Upper lobe of left lung (tissue), 4 donors: ENCODE results near the gene GPSM1.

Experiments
- POLR2A ChIP-seq, 4 donors: fragments of 450-650 bp; IDR thresholded peaks; one replicate each; pipeline ENCODE4 v1.5.1; 2016 to 2017; ENCODE audit warnings: antibody characterized with exemption in 4 of 4, mild to moderate bottlenecking in 2 of 4
- TF ChIP-seq, protein P1 (sequence below), 6 experiments: fragments of 450-650 bp in 4 of 6; fragments of 200-600 bp in 2 of 6; sonication (generic) in 2 of 6; IDR thresholded peaks; one replicate each; pipeline ENCODE4 v1.5.1; 2016 to 2019; ENCODE audit warnings: antibody characterized with exemption in 6 of 6

DNA sequence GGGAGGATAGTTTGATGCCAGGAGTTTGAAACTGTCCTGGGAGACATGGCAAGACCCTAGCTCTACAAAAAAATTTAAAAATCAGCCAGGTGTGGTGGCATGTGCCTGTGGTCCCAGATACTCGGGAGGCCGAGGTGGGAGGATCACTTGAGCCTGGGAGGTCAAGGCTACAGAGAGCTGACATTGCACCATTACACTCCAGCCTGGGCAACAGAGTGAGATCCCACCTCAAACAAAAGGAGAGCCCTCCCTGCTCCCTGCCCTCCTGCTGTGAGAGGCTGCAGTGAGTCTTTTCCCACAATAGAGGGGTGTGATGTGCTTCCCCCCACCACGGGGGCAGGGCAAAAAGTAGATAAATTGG lies 13.3 kb upstream of the GPSM1 start:
- TF ChIP-seq, protein P1, sequence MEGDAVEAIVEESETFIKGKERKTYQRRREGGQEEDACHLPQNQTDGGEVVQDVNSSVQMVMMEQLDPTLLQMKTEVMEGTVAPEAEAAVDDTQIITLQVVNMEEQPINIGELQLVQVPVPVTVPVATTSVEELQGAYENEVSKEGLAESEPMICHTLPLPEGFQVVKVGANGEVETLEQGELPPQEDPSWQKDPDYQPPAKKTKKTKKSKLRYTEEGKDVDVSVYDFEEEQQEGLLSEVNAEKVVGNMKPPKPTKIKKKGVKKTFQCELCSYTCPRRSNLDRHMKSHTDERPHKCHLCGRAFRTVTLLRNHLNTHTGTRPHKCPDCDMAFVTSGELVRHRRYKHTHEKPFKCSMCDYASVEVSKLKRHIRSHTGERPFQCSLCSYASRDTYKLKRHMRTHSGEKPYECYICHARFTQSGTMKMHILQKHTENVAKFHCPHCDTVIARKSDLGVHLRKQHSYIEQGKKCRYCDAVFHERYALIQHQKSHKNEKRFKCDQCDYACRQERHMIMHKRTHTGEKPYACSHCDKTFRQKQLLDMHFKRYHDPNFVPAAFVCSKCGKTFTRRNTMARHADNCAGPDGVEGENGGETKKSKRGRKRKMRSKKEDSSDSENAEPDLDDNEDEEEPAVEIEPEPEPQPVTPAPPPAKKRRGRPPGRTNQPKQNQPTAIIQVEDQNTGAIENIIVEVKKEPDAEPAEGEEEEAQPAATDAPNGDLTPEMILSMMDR (IDR thresholded peaks at IDR 0.05), result no peak
- TF ChIP-seq POLR2A (IDR thresholded peaks at IDR 0.05), result no peak
